OCI-LY7 (cell line): ENCODE measurements around the gene G2E3. TPM values are rescaled to one million over a fixed set of nuclear protein-coding genes. Genes with fewer than 3 reads are reported as not detected.

Experiments
- BruUV-seq: library from RNA; stranded (reverse); fragments of 400-500 nt; replicated peaks from 2 replicates; lab custom pipeline; 2021; lab: Mats Ljungman, UMichigan
- CTCF ChIA-PET: fragments of 300-600 bp; sonication (Branson Sonifier 250); formaldehyde crosslinking; loops from one replicate; lab custom pipeline; 2022; ENCODE audit warnings: antibody characterized with exemption; ENCODE audit not compliant: unreplicated experiment; lab: Charles Lee
- POLR2A ChIA-PET: fragments of 300-600 bp; sonication (Branson Sonifier 250); formaldehyde crosslinking; loops from one replicate; lab custom pipeline; 2022; ENCODE audit warnings: antibody characterized with exemption; lab: Charles Lee
- DNase-seq: peaks from one replicate; pipeline ENCODE4 v3.0.0-alpha.2; 2015; ENCODE audit warnings: low spot score
- H2AFZ ChIP-seq: fragments of 200-600 bp; sonication (generic), shearing (Covaris generic); 2 replicates; pipeline ENCODE4 v1.6.1; 2014; ENCODE audit warnings: mild to moderate bottlenecking, antibody characterized with exemption, low read length, moderate library complexity
- H3K27ac ChIP-seq: fragments of 200-600 bp; sonication (generic); 2 replicates; pipeline ENCODE4 v1.5.1; 2014; ENCODE audit warnings: mixed run types, low read depth, mild to moderate bottlenecking, moderate library complexity, low read length, inconsistent platforms; ENCODE audit not compliant: poor library complexity, severe bottlenecking
- H3K36me3 ChIP-seq: fragments of 200-600 bp; sonication (generic); 2 replicates; pipeline ENCODE4 v1.6.1; 2014; ENCODE audit warnings: mild to moderate bottlenecking, antibody characterized with exemption, low read length, moderate library complexity, mixed read lengths; ENCODE audit not compliant: insufficient read depth
- H3K4me1 ChIP-seq: fragments of 200-600 bp; sonication (generic); 2 replicates; pipeline ENCODE4 v1.5.1; 2014; ENCODE audit warnings: mild to moderate bottlenecking, low read length; ENCODE audit not compliant: insufficient read depth, poor library complexity, severe bottlenecking
- H3K4me2 ChIP-seq: fragments of 200-600 bp; sonication (generic); 2 replicates; pipeline ENCODE4 v1.6.1; 2014; ENCODE audit warnings: mild to moderate bottlenecking, low read length
- H3K4me3 ChIP-seq: fragments of 200-600 bp; sonication (generic); 2 replicates; pipeline ENCODE4 v1.5.1; 2014; ENCODE audit warnings: mild to moderate bottlenecking, low read depth, low read length; ENCODE audit not compliant: poor library complexity, severe bottlenecking
- H3K79me2 ChIP-seq: fragments of 200-600 bp; sonication (generic); 2 replicates; pipeline ENCODE4 v1.6.1; 2016; ENCODE audit warnings: low read depth, mild to moderate bottlenecking, low read length, moderate library complexity, mixed read lengths; ENCODE audit not compliant: insufficient read depth
- H3K9me2 ChIP-seq: fragments of 200-600 bp; sonication (generic); 2 replicates; pipeline ENCODE4 v1.6.1; 2016; ENCODE audit warnings: mild to moderate bottlenecking, low read length, mixed read lengths; ENCODE audit not compliant: insufficient read depth
- H3K9me3 ChIP-seq: fragments of 200-600 bp; sonication (generic); 2 replicates; pipeline ENCODE4 v1.6.1; 2014; ENCODE audit warnings: mild to moderate bottlenecking, mixed run types, low read length, mixed read lengths
- H4K20me1 ChIP-seq: fragments of 200-600 bp; sonication (generic); 2 replicates; pipeline ENCODE4 v1.6.1; 2014; ENCODE audit warnings: mild to moderate bottlenecking, antibody characterized with exemption, low read length, moderate library complexity, mixed read lengths; ENCODE audit not compliant: insufficient read depth
- CTCF ChIP-seq: fragments of 200-600 bp; sonication (generic); conservative IDR thresholded peaks from 2 replicates; pipeline ENCODE4 v1.5.1; 2014; ENCODE audit warnings: mild to moderate bottlenecking, antibody characterized with exemption, low read length, moderate library complexity, mixed read lengths
- EZH2phosphoT487 ChIP-seq: fragments of 200-600 bp; sonication (generic); IDR thresholded peaks from 2 replicates; pipeline ENCODE4 v1.6.1; 2018; ENCODE audit warnings: low read depth, borderline replicate concordance, mild to moderate bottlenecking, mixed run types, antibody characterized with exemption, low read length, moderate library complexity, mixed read lengths
- intact Hi-C: fragments of 100-400 bp; cut with micrococcal nuclease; formaldehyde crosslinking; loops from one replicate; pipeline ENCODE4 v1.10.0; 2022; ENCODE audit not compliant: unreplicated experiment
- total RNA-seq, 2 experiments: library from RNA; depleted of rRNA in 1 of 2; stranded (reverse); fragments of >200 nt in 1 of 2; shearing (Covaris generic) in 1 of 2; gene quantifications; 2 replicates each; pipeline ENCODE4 v1.2.3, GENCODE V29; 2014 to 2022

G2E3 gene
- total RNA-seq, 2 experiments from 2014 or later = 22.3 to 43.9 TPM

- Histone ChIP-seq H3K4me2 (no peak overlapping the region), H3K27ac (no peak overlapping the region), H4K20me1 (no peaks in the 10 kb centered on the region), H3K9me3 (0 out of 2 replicates have a peak, but pooled peaks cover 14% of the 10 kb centered on the region), H3K4me1 (no peaks in the 10 kb centered on the region), H3K9me2 (no peaks in the 10 kb centered on the region), H3K79me2 (no peaks in the 10 kb centered on the region), H3K4me3 (no peak overlapping the region), H3K36me3 (no peaks in the 10 kb centered on the region), H2AFZ (no peak overlapping the region)
- POLR2A ChIA-PET = no interaction called here
- no TSS peak for BruUV-seq
- CTCF ChIA-PET = no interaction called here
- no peak for DNase-seq
- TF ChIP-seq EZH2phosphoT487 (no peak), CTCF (no peak)
- intact Hi-C loops = no loop called here
Measured at GRCh38 chr14:30528119-30528518, 30.8 kb upstream of the G2E3 start.

- CTCF ChIA-PET = no interaction called here
- H3K9me2 ChIP-seq = no peaks in the 10 kb centered on the region
- BruUV-seq = no TSS peak
- intact Hi-C loops = no loop called here
- no peaks in the 10 kb centered on the region for H3K36me3 ChIP-seq
- no peaks in the 10 kb centered on the region for H4K20me1 ChIP-seq
- POLR2A ChIA-PET = interaction anchor here (0.6 kb wide), 2 partner anchors 342 to 634 kb away, joined by 3 to 4 read pairs; no protein-coding TSS in a partner anchor
- no peak for DNase-seq
- H3K4me3 ChIP-seq = no peak overlapping the region
- H3K4me2 ChIP-seq = no peak overlapping the region
- H3K9me3 ChIP-seq = 0 out of 2 replicates have a peak, but pooled peaks cover 14% of the 10 kb centered on the region
- H3K4me1 ChIP-seq = no peaks in the 10 kb centered on the region
- no peak overlapping the region for H2AFZ ChIP-seq
- TF ChIP-seq CTCF (no peak), EZH2phosphoT487 (no peak)
- no peak overlapping the region for H3K27ac ChIP-seq
- no peaks in the 10 kb centered on the region for H3K79me2 ChIP-seq
Measured at GRCh38 chr14:30528778-30529642, 29.9 kb upstream of the G2E3 start.

GRCh38 chr14:30532264-30532663, 26.7 kb upstream of the G2E3 start:
- Histone ChIP-seq H3K4me1 (no peaks in the 10 kb centered on the region), H2AFZ (no peak overlapping the region), H4K20me1 (no peaks in the 10 kb centered on the region), H3K9me2 (no peaks in the 10 kb centered on the region), H3K27ac (no peak overlapping the region), H3K36me3 (no peaks in the 10 kb centered on the region), H3K4me2 (no peak overlapping the region), H3K4me3 (no peak overlapping the region), H3K9me3 (0 out of 2 replicates have a peak, but pooled peaks cover 3% of the 10 kb centered on the region), H3K79me2 (no peaks in the 10 kb centered on the region)
- intact Hi-C loops = no loop called here
- BruUV-seq = no TSS peak
- ChIA-PET CTCF (no interaction called here), POLR2A (interaction anchor here (0.6 kb wide), 1 partner anchor 1149 kb away, joined by 3 read pairs; no protein-coding TSS in a partner anchor)
- TF ChIP-seq EZH2phosphoT487 (no peak), CTCF (no peak)
- no peak for DNase-seq
